ENCODE measurements around the gene TAGAP. TPM values are rescaled to one million over a fixed set of nuclear protein-coding genes. Genes with fewer than 3 reads are reported as not detected.
"Not testable (repeated sequence)": the region's sequence is repeated elsewhere in the genome, so short reads cannot be mapped to it uniquely, and the experiment has no call there.

Gene TAGAP
- polyA plus RNA-seq, 3 donors from 2014 or later, result 63.6 to 114 (median 84.4) TPM

- Mint-ChIP-seq H3K9me3 (no peaks in the 10 kb centered on the region), H3K36me3 (peaks cover 0 to 13% (median 4%) of the 10 kb centered on the region in 3 donors), H3K4me1 (peaks cover 23 to 36% of the 10 kb centered on the region in 2 donors), H3K27ac (peak overlapping the region; percentile 67 to 93 (median 88)), H3K4me3 (peak overlapping the region; percentile 57 to 86 (median 76)), H3K27me3 (ENCODE audit: low read depth in 3 of 3) (peaks cover 0 to 3% (median 0%) of the 10 kb centered on the region in 3 donors)
- peak; percentile 52 to 65 (median 60) for DNase-seq
These were observed 36.0 kb downstream of the TAGAP start for GRCh38 chr6:159008656-159009288.

- H3K4me3 Mint-ChIP-seq, result peak overlapping the region in 1 of 5 donors; percentile 12
- DNase-seq, result no peak
- H3K36me3 Mint-ChIP-seq, result peaks cover 0 to 13% (median 4%) of the 10 kb centered on the region in 3 donors
- peaks cover 16 to 26% of the 10 kb centered on the region in 2 donors for H3K4me1 Mint-ChIP-seq
- H3K27me3 Mint-ChIP-seq (ENCODE audit: low read depth in 3 of 3), result peaks cover 0 to 3% (median 0%) of the 10 kb centered on the region in 3 donors
- peak overlapping the region in 2 of 6 donors; percentile 2 to 3 for H3K27ac Mint-ChIP-seq
- no peaks in the 10 kb centered on the region for H3K9me3 Mint-ChIP-seq
These were observed 37.3 kb downstream of the TAGAP start for GRCh38 chr6:159007510-159007909.

- Mint-ChIP-seq H3K27ac (no peak overlapping the region), H3K27me3 (ENCODE audit: low read depth in 3 of 3) (peaks cover 0 to 3% (median 0%) of the 10 kb centered on the region in 3 donors)
These were observed 39.4 kb downstream of the TAGAP start for GRCh38 chr6:159005436-159005835.

GRCh38 chr6:159004592-159004991 is 40.2 kb downstream of the TAGAP start:
- Mint-ChIP-seq H3K27ac (peak overlapping the region in 1 of 6 donors; percentile 11), H3K4me3 (no peak overlapping the region), H3K36me3 (peaks cover 0 to 10% (median 0%) of the 10 kb centered on the region in 3 donors)

More at GRCh38 chr6:159005436-159005835, 39.4 kb downstream of the TAGAP start:
- Mint-ChIP-seq H3K4me3 (no peak overlapping the region), H3K9me3 (no peaks in the 10 kb centered on the region), H3K4me1 (peaks cover 19 to 27% of the 10 kb centered on the region in 2 donors), H3K36me3 (peaks cover 0 to 10% (median 0%) of the 10 kb centered on the region in 3 donors)
- DNase-seq, result no peak

GRCh38 chr6:159002432-159003155 is 42.2 kb downstream of the TAGAP start:
- Mint-ChIP-seq H3K36me3 (peaks cover 0 to 10% (median 0%) of the 10 kb centered on the region in 3 donors), H3K27ac (no peak overlapping the region), H3K9me3 (no peaks in the 10 kb centered on the region), H3K27me3 (ENCODE audit: low read depth in 3 of 3) (peaks cover 0 to 5% (median 3%) of the 10 kb centered on the region in 3 donors), H3K4me3 (no peak overlapping the region), H3K4me1 (peaks cover 18 to 19% of the 10 kb centered on the region in 2 donors)
- DNase-seq, result no peak

More at GRCh38 chr6:159004592-159004991, 40.2 kb downstream of the TAGAP start:
- Mint-ChIP-seq H3K4me1 (peaks cover 16 to 25% of the 10 kb centered on the region in 2 donors), H3K9me3 (no peaks in the 10 kb centered on the region), H3K27me3 (ENCODE audit: low read depth in 3 of 3) (peaks cover 0 to 3% (median 3%) of the 10 kb centered on the region in 3 donors)
- DNase-seq, result no peak

GRCh38 chr6:158999666-159000403 is 45.0 kb downstream of the TAGAP start, which contains the start of gene RSPH3:
Gene RSPH3 (minus strand): TSS chr6:159000202. CDS start chr6:158999550, 652 bp downstream.
- H3K27me3 Mint-ChIP-seq (ENCODE audit: low read depth in 3 of 3), result peaks cover 0 to 5% (median 0%) of the 10 kb centered on the region in 3 donors
- DNase-seq, result peak; percentile 83 to 86 (median 85)
- peak within 1 kb of the TSS; percentile 76 to 95 (median 91) for H3K27ac Mint-ChIP-seq
- H3K4me1 Mint-ChIP-seq, result peaks cover 18 to 19% of the 10 kb centered on the region in 2 donors
- no peaks in the 10 kb centered on the region for H3K9me3 Mint-ChIP-seq
- peaks cover 0 to 10% (median 3%) of the 10 kb centered on the region in 3 donors for H3K36me3 Mint-ChIP-seq
- peak within 1 kb of the TSS; percentile 91 to 99 (median 98) for H3K4me3 Mint-ChIP-seq

- Mint-ChIP-seq H3K36me3 (peaks cover 0 to 8% (median 4%) of the 10 kb centered on the region in 3 donors), H3K9me3 (no peaks in the 10 kb centered on the region), H3K27me3 (ENCODE audit: low read depth in 3 of 3) (peaks cover 0 to 5% (median 0%) of the 10 kb centered on the region in 3 donors), H3K4me1 (peaks cover 18 to 19% of the 10 kb centered on the region in 2 donors), H3K27ac (peak overlapping the region; percentile 76 to 95 (median 91)), H3K4me3 (peak overlapping the region; percentile 91 to 99 (median 98))
- DNase-seq, result no peak
These were observed 45.6 kb downstream of the TAGAP start for GRCh38 chr6:158999154-158999665.

GRCh38 chr6:158996856-158997255 is 47.9 kb downstream of the TAGAP start:
- H3K27ac Mint-ChIP-seq, result peak overlapping the region in 1 of 6 donors; percentile 76
- H3K9me3 Mint-ChIP-seq, result no peaks in the 10 kb centered on the region
- peak overlapping the region in 1 of 5 donors; percentile 15 for H3K4me3 Mint-ChIP-seq

GRCh38 chr6:158993639-158994038 is 51.2 kb downstream of the TAGAP start:
- peaks cover 4 to 6% (median 5%) of the 10 kb centered on the region in 3 donors for H3K36me3 Mint-ChIP-seq
- peaks cover 0 to 3% of the 10 kb centered on the region in 2 donors for H3K4me1 Mint-ChIP-seq
- H3K9me3 Mint-ChIP-seq, result peaks cover under 1 to 2% (median 2%) of the 10 kb centered on the region in 6 donors

More at GRCh38 chr6:158996856-158997255, 47.9 kb downstream of the TAGAP start:
- H3K4me1 Mint-ChIP-seq, result peaks cover 18 to 19% of the 10 kb centered on the region in 2 donors
- no peak for DNase-seq
- H3K36me3 Mint-ChIP-seq, result peaks cover 0 to 5% (median 4%) of the 10 kb centered on the region in 3 donors
- H3K27me3 Mint-ChIP-seq (ENCODE audit: low read depth in 3 of 3), result peaks cover 0 to 5% (median 2%) of the 10 kb centered on the region in 3 donors

GRCh38 chr6:158991017-158991723 is 53.6 kb downstream of the TAGAP start:
- Mint-ChIP-seq H3K4me3 (no peak overlapping the region), H3K27ac (no peak overlapping the region), H3K36me3 (peaks cover 5 to 12% (median 10%) of the 10 kb centered on the region in 3 donors), H3K27me3 (ENCODE audit: low read depth in 3 of 3) (peaks cover 0 to 2% (median 1%) of the 10 kb centered on the region in 3 donors), H3K9me3 (peaks cover 2 to 8% (median 5%) of the 10 kb centered on the region in 6 donors), H3K4me1 (peaks cover 0 to 3% of the 10 kb centered on the region in 2 donors)
- DNase-seq, result no peak

More at GRCh38 chr6:158993639-158994038, 51.2 kb downstream of the TAGAP start:
- Mint-ChIP-seq H3K27ac (peak overlapping the region in 1 of 6 donors; percentile 36), H3K27me3 (ENCODE audit: low read depth in 3 of 3) (peaks cover 0 to 2% (median 1%) of the 10 kb centered on the region in 3 donors), H3K4me3 (peak overlapping the region in 2 of 5 donors; percentile 33 to 51)
- DNase-seq, result no peak

- H3K4me1 Mint-ChIP-seq; H3K27me3 Mint-ChIP-seq (ENCODE audit: low read depth in 3 of 3); H3K27ac Mint-ChIP-seq; H3K4me3 Mint-ChIP-seq; DNase-seq; H3K9me3 Mint-ChIP-seq: not testable (repeated sequence)
- H3K36me3 Mint-ChIP-seq, result peaks cover 5 to 12% (median 6%) of the 10 kb centered on the region in 3 donors
These were observed 55.1 kb downstream of the TAGAP start for GRCh38 chr6:158989711-158990110.

- no peak for DNase-seq
- peaks cover 2 to 8% (median 5%) of the 10 kb centered on the region in 6 donors for H3K9me3 Mint-ChIP-seq
- H3K4me1 Mint-ChIP-seq, result peaks cover 0 to 3% of the 10 kb centered on the region in 2 donors
- peaks cover 2 to 12% (median 6%) of the 10 kb centered on the region in 3 donors for H3K36me3 Mint-ChIP-seq
- peak overlapping the region in 1 of 6 donors; percentile 32 for H3K27ac Mint-ChIP-seq
- H3K27me3 Mint-ChIP-seq (ENCODE audit: low read depth in 3 of 3), result peaks cover 1 to 2% (median 2%) of the 10 kb centered on the region in 3 donors
- no peak overlapping the region for H3K4me3 Mint-ChIP-seq
These were observed 56.3 kb downstream of the TAGAP start for GRCh38 chr6:158988477-158988876.
